ENCODE results near the gene TOMM20.

The TOMM20 gene

DNA sequence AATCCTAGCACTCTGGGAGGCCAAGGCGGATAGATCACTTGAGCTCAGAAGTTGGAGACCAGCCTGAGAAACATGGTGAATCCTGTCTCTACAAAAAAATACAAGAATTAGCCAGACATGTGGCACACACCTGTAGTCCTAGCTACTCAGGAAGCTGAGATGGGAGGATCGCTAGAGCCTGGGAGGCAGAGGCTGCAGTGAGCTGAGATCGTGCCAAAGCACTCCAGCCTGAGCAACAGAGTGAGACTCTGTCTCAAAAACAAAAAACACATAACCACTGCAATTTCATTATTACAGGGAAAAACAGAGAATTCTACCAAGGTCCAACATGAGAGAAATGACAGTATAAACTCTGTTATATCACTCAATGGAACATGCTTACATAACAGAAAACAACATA, 4.4 kb upstream of the TOMM20 start:
- no peak for DNase-seq

GRCh38 chr1:235131961-235132360, 3.3 kb upstream of the TOMM20 start:
- no peak for DNase-seq

DNA sequence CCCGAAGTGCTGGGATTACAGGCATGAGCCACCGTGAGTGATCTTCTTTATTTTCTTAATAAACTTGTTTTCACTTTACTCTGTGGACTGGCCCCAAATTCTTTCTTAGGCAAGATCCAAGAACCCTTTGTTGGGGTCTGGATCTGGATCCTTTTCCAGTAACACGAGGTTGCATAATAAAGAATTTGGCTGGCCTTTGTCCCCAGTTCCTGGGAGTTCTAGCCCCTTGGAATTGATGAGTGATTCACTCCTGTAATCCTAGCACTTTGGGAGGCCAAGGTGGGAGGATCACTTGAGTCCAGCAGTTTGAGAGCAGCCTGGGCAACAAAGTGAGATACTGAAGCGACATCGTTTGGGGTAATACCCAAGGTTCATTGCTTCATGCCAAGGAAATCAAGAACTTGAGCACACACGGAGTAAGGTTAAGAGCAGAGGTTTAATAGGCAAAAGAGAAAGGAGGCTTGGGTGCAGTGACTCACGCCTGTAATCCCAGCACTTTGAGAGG, 2.2 kb upstream of the TOMM20 start:
- DNase-seq = no peak

GRCh38 chr1:235129774-235130570, 1.3 kb upstream of the TOMM20 start:
- no peak for DNase-seq

- DNase-seq = no peak
Measured at GRCh38 chr1:235127732-235128455, 743 bp downstream of the TOMM20 start.

GRCh38 chr1:235127203-235127602, 1.4 kb downstream of the TOMM20 start:
- no peak for DNase-seq

DNA sequence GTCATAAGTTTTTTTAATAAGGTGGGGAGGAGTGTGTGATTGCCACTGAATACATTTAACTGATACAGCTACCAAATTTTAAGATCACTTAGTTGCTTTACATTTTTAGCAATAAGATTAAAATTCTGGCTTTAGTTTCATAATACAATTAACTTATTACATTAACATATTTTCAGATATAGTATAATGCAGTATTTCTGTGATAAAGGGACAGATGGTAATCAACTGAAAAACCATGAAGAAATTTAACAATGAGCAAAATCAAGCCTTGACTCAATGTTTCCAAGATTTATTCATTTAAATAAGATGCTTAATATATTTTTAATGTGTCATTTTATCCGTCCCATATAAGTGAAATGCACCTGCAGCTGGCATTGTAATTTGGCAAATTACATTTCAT, 4.0 kb downstream of the TOMM20 start:
- DNase-seq = no peak

DNA sequence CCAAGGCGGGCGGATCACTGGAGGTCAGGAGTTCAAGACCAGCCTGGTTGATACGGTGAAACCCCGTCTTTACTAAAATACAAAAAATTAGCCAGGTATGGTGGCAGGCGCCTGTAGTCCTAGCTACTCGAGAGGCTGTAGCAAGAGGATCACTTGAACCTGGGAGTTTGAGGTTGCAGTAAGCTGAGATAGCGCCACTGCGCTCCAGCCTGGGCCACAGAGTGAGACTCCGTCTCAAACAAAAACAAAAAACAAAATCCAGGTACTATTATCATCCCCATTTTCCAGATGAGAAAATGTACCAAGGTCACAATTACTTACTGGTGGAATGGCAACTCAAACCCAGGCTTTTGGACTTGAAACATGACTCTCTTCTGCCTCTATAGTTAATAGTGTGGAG, 4.5 kb downstream of the TOMM20 start:
- DNase-seq = no peak

GRCh38 chr1:235122348-235122747, 6.3 kb downstream of the TOMM20 start:
- no peak for DNase-seq

- no peak for DNase-seq
Measured at GRCh38 chr1:235113183-235113917, 15.3 kb downstream of the TOMM20 start.

GRCh38 chr1:235112297-235113182, 16.1 kb downstream of the TOMM20 start:
- DNase-seq = no peak

GRCh38 chr1:235111107-235111506, 17.5 kb downstream of the TOMM20 start:
- DNase-seq = no peak

- no peak for DNase-seq
Measured at GRCh38 chr1:235108876-235109275, 19.8 kb downstream of the TOMM20 start.

- DNase-seq = no peak
Measured at GRCh38 chr1:235108185-235108593, 20.4 kb downstream of the TOMM20 start.

DNA sequence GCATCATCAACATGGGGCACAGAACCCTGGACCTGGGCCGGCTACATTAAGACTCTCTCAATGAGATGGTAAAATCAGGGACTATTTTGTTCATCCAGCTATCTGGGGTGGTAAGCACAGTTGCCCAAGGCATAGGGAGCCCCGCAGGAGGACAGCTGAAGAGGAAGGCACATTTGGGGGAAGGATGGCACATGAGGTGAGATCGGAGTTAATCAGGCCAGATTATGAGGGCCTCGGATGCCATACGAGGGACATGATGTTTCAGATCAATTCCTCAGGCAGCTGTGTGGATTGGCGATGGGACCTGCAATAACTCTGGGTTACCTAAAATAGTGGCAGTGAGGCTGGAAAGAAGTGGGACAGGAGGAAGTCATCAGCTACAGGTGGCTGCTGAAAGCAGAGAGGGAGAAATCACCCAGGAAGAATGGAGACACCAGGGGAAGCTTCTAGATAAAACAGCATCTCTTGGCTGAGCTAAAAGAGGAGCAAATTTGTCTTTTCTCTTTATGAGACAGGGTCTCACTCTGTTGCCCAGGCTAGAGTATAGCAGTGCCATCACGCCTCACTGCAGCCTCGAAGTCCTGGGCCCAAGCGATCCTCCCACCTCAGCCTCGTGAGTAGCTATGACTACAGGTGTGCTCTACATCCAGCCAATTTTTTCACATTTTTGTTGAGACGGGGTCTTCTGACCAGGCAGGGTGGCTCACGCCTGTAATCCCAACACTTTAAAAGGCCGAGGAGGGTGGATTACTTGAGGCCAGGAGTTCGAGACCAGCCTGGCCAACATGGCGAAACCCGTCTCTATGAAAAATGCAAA, 21.1 kb downstream of the TOMM20 start:
- DNase-seq = no peak

GRCh38 chr1:235106457-235106856, 22.2 kb downstream of the TOMM20 start:
- no peak for DNase-seq

DNA sequence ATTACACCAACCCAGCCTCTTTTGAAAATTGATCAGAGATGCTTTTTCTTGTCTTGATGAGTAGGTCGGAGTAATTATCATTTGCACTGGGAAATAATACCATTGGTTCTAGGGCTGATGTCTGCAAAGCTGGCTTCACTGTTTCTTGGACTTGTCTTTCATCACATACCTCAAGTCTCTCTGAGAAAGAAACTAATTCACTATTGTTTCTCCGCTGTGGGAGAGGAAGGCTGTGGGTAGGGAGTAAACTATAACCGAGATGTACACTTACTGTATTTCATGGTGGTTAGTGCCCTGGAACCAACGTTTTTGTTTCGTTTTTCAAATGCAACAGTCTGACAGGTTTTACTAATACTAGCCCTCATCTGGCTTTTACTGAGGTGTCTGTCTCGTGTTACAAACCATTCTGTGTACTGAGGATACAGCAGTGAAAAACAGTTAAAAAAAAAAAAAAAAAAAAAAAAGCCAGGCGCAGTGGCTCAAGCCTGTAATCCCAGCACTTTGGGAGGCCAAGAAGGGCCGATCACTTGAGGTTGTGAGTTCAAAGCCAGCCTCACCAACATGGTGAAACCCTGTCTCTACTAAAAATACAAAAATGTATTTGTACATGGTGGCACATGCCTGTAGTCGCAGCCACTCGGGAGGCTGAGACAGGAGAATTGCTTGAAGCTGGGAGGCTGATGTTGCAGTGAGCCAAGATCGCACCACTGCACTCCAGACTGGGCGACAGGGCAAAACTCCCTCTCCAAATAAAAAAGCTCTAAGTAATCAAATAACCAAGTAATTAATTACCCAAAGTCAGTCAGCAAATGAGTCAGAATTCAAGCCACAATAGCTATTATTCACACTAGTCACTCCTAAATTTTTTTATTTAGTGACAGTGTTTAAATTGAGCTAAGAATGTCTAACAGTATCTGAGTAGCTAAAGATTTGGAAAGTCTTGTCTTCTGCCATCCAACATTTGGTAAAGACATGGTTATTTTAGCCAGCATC, 23.3 kb downstream of the TOMM20 start:
- DNase-seq = no peak

- no peak for DNase-seq
Measured at GRCh38 chr1:235102993-235103411, 25.6 kb downstream of the TOMM20 start.

- no peak for DNase-seq
Measured at GRCh38 chr1:235102259-235102582, 26.4 kb downstream of the TOMM20 start.

DNA sequence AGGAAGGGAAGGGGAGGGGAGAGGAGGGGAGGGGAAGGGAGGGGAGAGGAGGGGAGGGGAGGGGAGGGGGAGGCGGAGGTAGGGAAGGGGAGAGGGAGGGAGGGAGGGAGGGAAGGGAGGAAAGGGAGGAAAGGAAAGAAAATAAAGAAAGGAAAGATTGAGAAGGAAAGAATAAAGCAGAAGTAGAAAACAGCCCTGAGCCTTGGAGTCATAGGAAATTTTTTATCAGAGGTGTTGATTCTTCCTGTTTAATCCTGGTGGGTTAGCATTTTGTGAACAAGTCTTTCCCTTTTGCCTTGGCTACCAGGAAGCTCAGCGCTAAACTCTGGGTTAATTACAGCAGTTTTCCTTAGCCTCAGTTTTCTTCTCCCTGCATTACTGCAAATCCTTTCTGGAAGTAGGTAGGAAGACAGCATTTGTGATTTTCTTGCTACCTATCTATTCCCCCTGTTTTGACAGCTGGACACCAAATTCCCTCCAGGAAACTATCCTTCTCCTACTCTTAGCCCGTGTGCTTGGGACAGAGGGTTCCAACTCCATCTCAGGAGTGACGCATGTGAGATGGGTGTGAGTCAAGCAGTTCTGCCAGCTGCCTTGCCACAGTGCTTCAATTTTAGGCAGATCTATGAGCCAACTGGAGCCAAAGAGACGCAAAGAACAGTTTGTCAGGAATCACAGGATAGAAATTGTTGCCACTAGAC, 26.9 kb downstream of the TOMM20 start:
- DNase-seq = no peak

All from kidney glomerular epithelial cell (primary cell).